Jurkat, Clone E6-1 (cell line): ENCODE results near the gene UGGT2.
"Not testable (repeated sequence)": the region's sequence is repeated elsewhere in the genome, so short reads cannot be mapped to it uniquely, and the experiment has no call there.

Source experiments
- DNase-seq: peaks from one replicate; pipeline ENCODE4 v3.0.0-alpha.2; 2011; ENCODE audit warnings: low read depth, low spot score
- H3K4me3 ChIP-seq: 2 replicates; pipeline ENCODE4 v1.5.1; 2011; ENCODE audit warnings: mild to moderate bottlenecking, low read length, control low read depth, moderate library complexity

The UGGT2 gene

DNA sequence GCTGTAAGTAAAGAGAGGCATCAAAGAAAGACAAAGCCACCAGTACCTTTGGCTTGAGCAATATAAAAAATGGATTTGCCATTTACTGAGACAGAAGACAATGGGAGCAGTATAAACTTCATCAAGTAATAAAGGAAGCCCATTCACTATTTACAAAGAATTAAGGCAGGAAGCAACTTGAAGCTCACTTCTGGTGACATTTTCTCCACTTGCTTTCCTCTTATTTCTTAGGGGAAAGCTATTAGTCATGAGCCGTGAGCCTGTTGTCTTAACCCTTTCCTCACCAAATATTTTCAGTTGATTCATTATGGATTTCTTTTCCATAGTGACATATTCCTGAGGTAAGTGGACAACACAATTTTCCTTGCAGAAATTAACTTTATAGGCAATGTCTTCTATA lies 219.5 kb downstream of the UGGT2 start:
- H3K4me3 ChIP-seq, result no peak overlapping the region
- no peak for DNase-seq

DNA sequence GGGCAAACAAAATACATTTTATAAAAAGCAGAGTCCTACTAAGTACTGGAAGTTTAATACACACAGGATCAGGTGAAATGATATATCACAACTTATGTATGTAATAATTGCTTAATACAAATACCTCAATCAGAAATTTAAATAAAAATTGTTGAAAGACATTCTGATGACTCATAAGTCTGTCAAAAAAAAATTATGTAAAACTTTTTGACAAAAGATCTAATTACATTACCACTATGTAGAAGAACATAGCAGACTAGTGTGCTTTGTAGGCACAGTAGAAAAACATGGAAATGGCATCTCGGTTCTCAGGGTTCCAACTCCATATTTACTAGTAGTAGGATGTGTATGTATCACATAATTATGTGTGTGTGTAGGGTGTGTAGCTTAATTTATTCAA lies 220.1 kb downstream of the UGGT2 start:
- no peak overlapping the region for H3K4me3 ChIP-seq
- DNase-seq, result no peak

DNA sequence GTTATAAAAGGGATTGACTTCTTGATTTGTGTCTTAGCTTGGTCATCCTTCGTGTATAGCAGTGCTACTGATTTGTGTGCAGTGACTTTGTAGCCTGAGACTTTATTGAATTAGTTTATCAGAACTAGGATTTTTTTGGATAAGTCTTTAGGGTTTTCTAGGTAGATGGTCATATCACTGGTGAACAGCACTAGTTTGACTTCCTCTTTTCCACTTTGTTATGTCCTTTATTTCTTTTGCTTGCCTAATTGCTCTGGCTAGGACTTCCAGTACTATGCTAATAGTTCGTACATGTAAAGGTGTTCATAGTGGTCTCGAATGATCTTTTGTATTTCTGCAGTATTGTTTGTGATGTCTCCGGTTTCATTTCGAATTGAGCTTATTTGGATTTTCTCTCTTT lies 230.9 kb downstream of the UGGT2 start:
- no peak for DNase-seq
- H3K4me3 ChIP-seq, result no peak overlapping the region

DNA sequence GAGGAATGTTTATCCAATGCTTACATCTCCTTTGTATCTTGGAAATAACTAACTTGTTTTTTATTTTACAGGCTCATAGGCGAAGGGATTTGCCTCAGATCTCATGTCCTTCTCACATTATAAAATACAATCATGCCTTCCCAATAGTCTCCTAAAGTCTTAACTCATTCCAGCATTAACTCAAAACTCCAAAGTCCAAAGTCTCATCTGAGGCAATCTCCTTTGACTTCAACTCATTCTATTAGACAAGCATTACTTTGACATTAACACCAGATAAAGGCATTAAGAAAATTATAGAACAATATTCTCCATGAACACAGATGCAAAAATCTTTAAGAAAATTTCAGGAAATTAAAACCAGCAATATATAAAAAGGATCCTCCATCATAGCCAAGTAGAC lies 238.7 kb downstream of the UGGT2 start:
- no peak overlapping the region for H3K4me3 ChIP-seq
- DNase-seq, result no peak

DNA sequence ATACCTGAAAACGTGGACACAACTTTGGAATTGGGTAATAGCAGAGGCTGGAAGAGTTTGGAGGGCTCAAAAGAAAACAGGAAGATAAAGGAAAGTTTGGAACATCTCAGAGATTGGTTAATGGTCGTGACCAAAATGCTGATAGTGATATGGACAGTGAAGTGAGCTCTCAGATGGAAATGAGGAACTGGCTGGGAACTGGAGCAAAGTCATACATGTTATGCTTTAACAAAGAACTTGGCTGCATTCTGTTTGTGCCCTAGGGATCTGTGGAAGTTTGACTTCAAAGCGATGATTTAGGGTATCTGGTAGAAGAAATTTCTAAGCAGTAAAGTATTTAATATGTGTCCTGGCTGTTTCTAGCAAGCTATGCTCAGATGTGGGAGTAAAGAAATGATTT lies 240.1 kb downstream of the UGGT2 start:
- H3K4me3 ChIP-seq, result no peak overlapping the region
- DNase-seq, result no peak

DNA sequence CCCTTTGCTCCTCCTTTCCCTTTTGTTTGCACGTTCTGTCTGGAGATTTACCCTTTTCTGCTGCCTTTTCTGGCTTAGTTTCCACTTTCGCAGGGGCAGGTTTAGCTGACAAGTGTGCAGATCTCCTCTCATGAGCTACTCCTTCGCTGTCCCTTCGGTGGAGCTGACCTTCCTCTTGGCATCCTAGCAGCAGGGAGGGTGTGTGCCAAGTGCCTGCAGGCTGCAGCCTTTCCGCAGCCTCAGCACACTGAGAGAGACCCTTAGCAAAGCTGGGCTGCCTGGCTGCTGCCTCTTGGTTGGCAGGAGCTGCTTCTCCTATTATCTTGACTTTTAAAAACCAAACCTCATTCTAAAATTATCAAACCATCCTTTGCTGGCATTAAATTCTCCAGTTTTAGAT lies 243.8 kb downstream of the UGGT2 start:
- DNase-seq, result no peak
- H3K4me3 ChIP-seq, result no peak overlapping the region

DNA sequence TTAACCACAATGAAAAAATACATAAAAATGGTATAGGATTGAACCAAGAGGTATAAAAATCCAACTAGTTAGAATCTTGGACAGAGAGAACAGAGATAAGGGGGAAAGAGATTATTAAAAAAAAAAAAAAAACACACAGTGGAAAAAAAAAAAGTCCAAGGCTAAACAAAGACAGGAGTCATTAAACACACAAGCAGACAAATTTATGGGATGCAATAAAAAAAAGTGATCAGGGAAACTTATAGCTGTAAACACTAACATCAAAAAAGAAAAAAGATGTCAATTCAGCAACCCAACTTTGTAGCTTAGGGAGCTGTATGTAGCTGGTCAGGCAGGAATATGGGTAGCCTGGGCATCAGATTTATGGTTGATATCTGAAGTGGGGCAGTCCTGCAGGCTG lies 247.3 kb downstream of the UGGT2 start:
- DNase-seq, result no peak
- no peak overlapping the region for H3K4me3 ChIP-seq

DNA sequence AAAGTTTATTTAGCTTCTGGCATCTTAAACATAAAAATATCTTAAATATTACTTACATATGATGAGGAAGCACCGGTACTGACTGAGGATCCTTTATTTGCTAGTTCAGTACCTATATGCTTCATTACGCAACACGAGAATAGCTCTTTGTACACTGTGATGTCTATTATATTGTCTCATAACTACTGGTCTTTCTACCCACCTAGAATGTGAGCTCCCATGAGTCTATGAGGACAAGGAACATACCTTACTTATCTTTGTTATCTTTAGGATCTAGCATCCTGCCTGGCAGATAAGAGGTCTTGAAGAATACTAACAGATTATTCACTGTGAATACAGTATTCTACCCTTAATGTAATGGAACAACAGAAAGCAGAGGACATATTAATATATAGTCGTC lies 251.4 kb downstream of the UGGT2 start:
- no peak for DNase-seq
- H3K4me3 ChIP-seq, result no peak overlapping the region

DNA sequence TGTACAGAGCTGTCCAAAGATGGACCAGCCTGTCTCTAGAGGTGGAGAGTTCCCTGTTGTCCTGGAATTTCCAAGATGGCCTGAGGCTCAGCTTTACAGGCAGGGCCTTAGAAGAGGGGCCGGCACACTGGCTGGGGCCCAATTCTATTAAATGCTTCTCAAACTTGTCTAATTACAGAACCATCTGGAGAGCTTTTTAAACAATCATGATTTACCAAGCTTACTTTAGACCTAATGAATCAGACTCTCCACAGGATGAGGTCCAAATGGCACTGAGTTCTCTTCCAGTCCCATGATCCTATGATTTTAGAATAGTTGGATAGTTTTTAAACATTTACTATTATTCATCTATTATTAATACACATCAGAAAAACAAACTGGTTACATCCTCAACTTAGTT lies 252.8 kb downstream of the UGGT2 start:
- H3K4me3 ChIP-seq, result no peak overlapping the region
- DNase-seq, result no peak

DNA sequence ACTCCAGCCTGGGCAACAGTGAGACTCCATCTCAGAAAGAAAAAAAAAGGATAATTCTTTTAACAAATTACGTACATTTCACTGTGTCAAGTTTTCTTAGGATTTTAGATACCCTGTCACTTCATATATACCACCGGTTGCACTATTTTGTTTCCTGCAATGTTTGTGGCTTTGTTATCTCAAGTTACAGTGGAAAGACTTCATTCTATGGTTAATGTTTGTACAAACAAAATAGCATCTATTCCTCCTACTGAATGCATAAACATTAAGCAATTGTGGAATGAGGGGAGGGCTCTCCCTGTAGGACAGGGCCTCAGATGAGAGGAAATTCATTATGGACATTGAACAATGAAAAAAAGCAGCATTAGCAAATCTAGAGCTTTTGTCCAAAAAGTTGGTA lies 256.2 kb downstream of the UGGT2 start:
- no peak for DNase-seq
- no peak overlapping the region for H3K4me3 ChIP-seq

DNA sequence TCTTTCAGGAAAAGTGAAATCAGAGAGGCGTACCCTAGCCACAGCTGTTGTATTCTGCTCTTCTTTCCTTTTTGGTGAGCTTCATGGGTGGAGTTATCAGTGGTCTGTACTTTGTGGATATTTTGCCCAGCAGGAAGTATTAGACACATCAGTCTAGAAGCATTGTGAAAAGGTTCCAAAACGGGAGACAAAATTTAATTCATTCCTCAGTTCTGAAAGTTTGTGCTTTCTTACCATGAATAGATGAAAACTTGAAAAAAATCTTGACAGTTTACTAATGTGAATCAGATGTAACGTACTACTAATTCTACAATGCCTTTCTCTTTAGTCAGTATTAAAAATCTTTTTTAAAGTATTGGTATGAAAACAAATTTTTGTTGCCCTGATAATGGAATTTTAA lies 259.4 kb downstream of the UGGT2 start:
- H3K4me3 ChIP-seq, result no peak overlapping the region
- DNase-seq, result no peak

DNA sequence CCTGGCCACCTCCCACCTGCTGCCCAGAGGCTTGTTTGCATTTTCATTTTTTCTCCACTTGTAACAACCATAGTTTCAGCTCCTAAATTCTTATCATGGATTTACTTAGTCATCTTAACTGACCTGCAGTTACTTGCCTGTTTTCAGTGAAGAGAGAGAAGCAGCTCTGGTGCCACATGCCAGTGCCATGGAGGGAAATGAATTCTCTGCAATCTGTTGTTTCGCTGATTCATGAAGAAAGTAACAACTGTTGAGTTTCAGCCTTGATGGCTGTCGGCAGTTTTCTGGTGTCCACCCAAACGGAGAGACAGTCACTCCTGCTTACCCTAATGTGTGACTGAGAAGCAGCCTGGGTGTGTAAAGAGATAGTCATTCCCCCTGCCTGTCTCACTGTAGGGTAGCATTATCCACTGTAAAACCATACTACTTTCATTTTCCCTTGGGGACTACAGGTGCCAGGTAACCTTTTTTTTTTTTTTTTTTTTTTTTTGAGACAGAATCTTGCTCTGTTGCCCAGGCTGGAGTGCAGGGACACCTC lies 260.1 kb downstream of the UGGT2 start:
- H3K4me3 ChIP-seq, result no peak overlapping the region
- no peak for DNase-seq

DNA sequence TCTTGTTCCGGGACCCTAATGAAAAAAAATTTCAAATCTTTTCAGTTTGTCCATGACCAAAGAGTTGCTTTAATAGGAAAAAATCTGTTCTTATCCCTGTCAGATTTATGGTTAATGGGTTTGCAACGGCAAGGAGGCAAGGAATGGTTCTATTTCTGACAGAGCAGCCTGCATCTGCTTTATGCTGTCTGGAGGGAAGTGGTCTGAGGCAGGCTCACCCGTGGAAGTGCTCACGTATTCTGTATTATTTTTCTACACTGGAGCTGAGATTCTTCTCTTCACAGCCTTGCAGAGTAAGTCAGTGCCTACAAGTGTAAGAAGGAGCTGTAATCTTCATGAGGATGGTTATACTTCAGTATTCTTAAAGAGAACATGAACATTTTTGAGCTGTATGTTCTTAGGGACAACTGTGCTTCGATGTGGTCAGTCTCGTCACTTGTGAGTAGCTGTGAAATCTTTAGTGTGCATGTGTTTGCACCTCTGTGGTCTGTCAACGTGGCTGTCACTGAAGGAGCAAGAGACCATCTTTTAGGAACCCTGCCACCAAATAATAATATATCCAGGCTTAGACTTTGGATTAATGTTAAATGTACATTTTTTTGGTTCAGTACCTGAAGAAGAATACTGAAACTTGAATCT lies 262.0 kb downstream of the UGGT2 start:
- H3K4me3 ChIP-seq, result no peak overlapping the region

DNA sequence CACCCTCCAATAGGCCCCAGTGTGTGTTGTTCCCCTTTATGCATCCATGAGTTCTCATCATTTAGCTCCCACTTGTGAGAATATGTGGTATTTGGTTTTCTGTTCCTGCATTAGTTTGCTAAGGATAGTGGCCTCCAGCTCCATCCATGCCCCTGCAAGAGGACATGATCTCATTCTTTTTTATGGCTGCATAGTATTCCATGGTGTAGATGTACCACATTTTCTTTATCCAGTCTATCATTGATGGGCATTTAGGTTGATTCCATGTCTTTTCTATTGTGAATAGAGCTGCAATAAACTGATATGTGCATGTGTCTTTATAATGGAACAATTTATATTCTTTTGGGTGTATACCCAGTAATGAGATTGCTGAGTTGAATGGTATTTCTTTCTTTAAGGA lies 263.9 kb downstream of the UGGT2 start:
- not testable (repeated sequence) for H3K4me3 ChIP-seq, DNase-seq

More for the DNA sequence above, 262.0 kb downstream of the UGGT2 start:
- no peak for DNase-seq

DNA sequence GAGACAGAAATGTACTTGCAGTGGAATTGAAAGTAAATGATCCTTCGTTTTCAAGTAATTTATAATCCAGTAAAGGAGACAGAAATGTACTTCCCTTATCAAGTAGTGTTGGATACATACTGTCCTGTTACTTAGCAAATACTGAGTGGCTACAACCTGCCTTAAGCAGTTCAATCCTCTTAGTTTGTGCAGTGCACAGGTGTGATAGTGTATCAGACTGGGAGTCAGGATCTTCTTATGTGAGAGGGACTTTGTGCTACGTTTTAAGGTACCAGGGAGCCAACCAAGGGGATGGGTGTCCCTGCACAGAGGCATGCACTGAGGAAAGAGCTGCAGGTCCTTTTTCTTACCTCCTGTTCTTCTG lies 265.1 kb downstream of the UGGT2 start:
- H3K4me3 ChIP-seq, result no peak overlapping the region
- DNase-seq, result no peak

DNA sequence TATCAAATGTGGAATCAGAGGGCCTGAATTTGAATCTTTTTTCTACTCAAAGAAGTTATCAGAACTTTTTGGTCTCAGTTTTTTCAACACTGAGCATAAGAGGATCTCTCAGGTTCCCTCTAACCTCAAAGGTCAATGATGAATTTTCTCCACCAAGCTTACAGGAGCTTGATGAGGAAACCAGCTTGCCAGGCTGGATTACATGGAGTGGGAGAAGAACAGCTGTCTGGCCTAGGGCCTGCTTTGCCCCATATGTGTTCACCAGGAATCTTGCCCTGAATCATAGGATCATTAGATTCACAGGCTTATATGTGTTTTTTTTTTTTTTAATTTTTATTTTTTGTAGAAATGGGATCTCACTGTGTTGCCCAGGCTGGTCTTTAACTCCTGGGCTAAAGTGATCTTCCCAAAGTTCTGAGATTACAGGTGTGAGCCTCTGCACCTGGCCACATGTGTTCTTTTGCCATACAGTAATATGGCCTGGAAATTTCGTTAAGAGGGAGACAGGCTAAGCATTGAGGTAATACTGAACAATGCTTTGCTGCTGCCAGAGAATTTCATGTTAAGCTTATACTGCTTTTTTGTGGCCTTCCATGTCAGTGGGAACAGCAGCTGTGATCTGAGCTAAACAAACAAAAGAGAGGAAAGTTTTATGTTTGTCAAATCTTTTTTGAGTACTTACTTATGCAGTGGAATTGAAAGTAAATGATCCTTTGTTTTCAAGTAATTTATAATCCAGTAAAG lies 265.7 kb downstream of the UGGT2 start:
- no peak overlapping the region for H3K4me3 ChIP-seq
- no peak for DNase-seq

DNA sequence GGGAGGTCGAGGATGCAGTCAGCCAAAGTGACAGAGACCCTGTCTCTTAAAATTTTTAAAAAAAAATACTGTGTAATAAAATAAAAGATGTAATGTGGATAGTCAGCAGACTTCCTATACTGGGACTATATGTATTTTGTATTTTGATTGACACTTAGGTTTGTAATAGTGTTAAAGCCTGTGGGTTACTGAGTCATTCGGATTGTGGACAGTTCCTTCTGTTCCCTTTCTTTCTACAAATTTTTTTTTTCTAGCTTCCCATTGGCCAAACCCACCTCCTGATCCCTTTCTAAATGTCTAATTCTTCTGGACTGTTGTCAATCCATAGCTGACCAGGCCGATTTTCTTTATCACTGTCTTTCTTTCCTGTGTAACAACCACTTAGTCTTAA lies 268.3 kb downstream of the UGGT2 start:
- no peak overlapping the region for H3K4me3 ChIP-seq
- DNase-seq, result no peak

DNA sequence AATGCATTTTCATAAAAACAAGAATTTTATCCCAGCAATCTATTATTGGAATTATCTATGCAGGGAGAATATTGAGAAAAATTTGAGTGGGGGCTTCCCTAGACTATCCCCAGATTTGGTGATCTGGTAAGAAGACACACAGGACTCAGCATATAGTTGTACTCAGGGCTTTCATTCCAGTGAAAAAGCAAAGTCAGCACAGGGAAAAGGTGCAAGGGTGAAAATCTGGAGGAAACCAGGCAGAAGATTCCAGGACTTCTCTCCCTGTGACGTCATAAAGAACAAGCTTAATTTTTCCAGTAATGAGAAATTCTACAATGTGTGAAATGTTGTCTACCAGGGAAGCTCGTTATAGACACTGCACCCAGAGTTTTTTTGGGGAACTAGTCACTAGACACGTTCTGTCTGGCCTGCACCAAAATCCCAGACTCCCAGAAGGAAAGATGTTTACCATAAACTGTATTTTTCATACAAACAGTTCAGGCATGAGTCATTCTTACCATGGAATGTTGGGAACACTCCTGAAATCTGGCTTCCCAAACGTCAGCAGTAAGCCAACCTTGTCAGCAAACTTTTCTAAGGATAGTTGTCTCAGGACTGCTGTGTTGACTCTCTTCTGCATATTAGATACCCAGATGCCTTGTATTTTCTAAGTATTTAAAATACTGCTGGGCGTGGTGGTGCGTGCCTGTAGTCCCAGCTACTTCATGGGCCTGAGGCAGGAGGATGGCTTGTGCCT lies 268.9 kb downstream of the UGGT2 start:
- no peak overlapping the region for H3K4me3 ChIP-seq
- no peak for DNase-seq

DNA sequence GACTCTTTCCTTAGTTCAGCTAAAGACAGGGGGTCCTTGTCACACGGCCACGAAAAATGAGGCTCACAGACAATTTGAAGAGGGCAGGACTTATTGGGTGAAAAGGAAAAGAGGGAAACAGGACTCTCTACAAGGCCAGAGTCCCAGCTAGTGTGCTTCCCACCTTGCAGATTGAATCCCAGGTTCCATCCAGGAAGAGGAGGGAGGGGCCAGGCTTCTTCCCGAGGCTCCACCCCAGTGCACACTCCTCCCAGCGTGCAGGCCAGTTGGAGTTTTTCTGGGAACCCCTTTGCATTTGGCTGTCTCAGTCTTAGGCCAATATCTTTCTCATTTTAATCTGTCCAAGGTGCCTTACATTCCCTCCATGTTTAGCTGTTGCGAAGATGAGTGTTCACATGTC lies 269.5 kb downstream of the UGGT2 start:
- DNase-seq, result no peak
- H3K4me3 ChIP-seq, result no peak overlapping the region

DNA sequence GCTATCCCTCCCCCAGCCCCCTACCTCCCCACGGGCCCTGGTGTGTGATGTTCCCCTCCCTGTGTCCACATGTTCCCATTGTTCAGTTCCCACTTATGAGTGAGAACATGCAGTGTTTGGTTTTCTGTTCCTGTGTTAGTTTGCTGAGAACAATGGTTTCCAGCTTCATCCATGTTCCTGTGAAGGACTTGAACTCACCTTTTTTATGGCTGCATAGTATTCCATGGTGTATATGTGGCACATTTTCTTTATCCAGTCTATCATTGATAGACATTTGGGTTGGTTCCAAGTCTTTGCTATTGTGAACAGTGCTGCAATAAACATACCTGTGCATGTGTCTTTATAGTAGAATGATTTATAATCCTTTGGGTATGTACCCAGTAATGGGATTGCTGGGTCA lies 271.3 kb downstream of the UGGT2 start:
- not testable (repeated sequence) for DNase-seq, H3K4me3 ChIP-seq
